WERI-Rb-1 (cell line): Measurements from ENCODE around the gene ACTRT2.

Experiments
- DNase-seq: peaks from one replicate; pipeline ENCODE4 v3.0.0-alpha.2; 2020
- H3K27ac ChIP-seq: fragments of 250-450 bp; sonication (Bioruptor Pico); 2 replicates; pipeline ENCODE4 v1.5.1; 2020; ENCODE audit warnings: mild to moderate bottlenecking, moderate library complexity
- H3K27me3 ChIP-seq: fragments of 250-450 bp; sonication (Bioruptor Pico); 2 replicates; pipeline ENCODE4 v1.5.1; 2021; ENCODE audit warnings: mild to moderate bottlenecking, low read depth, moderate library complexity; ENCODE audit not compliant: insufficient read depth, severe bottlenecking
- H3K36me3 ChIP-seq: fragments of 250-450 bp; sonication (Bioruptor Pico); 2 replicates; pipeline ENCODE4 v1.5.1; 2020; ENCODE audit warnings: mild to moderate bottlenecking, moderate library complexity
- H3K4me3 ChIP-seq: 2 replicates; pipeline ENCODE4 v1.5.1; 2011; ENCODE audit warnings: low read depth, mild to moderate bottlenecking, control low read depth, low read length
- H3K9me3 ChIP-seq: fragments of 250-450 bp; sonication (Bioruptor Pico); 2 replicates; pipeline ENCODE4 v1.5.1; 2021; ENCODE audit warnings: mild to moderate bottlenecking, moderate library complexity; ENCODE audit not compliant: severe bottlenecking
- TF ChIP-seq, protein P1 (sequence below): IDR thresholded peaks from 2 replicates; pipeline ENCODE4 v1.5.1; 2011; ENCODE audit warnings: low read depth, mild to moderate bottlenecking, control low read depth, inconsistent platforms, low read length

Gene ACTRT2

DNA sequence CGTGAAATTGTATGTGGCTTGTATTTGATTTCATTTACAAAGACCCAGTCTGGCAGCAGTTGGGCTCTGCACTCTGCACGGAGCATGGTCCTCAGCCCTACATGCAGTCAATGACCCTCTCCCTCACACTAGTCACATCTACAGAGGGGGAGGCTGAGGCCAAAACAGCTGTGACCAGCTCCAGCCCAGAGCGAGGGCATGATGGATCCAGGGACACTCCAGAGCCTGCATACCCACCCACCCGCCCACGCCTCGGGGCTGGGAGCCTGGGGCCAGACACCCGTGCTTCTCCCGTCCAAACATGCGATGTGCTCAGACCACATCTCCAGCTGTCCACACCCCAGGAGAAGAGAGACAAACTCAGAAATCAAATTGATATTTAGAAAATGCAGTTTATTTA is 33.8 kb downstream of the ACTRT2 start:
- TF ChIP-seq, protein P1, sequence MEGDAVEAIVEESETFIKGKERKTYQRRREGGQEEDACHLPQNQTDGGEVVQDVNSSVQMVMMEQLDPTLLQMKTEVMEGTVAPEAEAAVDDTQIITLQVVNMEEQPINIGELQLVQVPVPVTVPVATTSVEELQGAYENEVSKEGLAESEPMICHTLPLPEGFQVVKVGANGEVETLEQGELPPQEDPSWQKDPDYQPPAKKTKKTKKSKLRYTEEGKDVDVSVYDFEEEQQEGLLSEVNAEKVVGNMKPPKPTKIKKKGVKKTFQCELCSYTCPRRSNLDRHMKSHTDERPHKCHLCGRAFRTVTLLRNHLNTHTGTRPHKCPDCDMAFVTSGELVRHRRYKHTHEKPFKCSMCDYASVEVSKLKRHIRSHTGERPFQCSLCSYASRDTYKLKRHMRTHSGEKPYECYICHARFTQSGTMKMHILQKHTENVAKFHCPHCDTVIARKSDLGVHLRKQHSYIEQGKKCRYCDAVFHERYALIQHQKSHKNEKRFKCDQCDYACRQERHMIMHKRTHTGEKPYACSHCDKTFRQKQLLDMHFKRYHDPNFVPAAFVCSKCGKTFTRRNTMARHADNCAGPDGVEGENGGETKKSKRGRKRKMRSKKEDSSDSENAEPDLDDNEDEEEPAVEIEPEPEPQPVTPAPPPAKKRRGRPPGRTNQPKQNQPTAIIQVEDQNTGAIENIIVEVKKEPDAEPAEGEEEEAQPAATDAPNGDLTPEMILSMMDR, result no peak
- Histone ChIP-seq H3K9me3 (peaks cover 3% of the 10 kb centered on the region), H3K27me3 (no peaks in the 10 kb centered on the region), H3K27ac (no peak overlapping the region), H3K36me3 (no peaks in the 10 kb centered on the region), H3K4me3 (no peak overlapping the region)
- no peak for DNase-seq

DNA sequence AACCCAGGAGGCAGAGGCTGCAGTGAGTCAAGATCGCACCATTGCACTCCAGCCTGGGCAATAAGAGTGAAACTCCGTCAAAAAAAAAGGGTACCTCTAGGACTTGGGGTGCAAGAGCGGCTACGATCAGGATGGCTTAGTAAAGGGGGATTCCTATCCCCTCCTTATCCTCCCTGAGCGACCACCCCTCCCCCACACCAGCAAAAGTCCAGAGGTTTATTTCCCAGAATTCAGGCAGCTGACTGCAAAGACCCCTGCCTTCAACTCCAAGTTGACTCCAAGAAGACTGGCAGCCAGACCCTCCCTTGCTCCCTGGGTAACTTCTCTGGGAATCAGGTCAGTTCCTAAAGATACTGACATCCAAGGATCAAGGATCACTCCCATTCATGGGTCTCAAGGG is 35.4 kb downstream of the ACTRT2 start:
- Histone ChIP-seq H3K9me3 (peaks cover 3% of the 10 kb centered on the region), H3K36me3 (no peaks in the 10 kb centered on the region), H3K27me3 (no peaks in the 10 kb centered on the region), H3K4me3 (no peak overlapping the region), H3K27ac (no peak overlapping the region)
- no peak for DNase-seq
- TF ChIP-seq, protein P1, result no peak

DNA sequence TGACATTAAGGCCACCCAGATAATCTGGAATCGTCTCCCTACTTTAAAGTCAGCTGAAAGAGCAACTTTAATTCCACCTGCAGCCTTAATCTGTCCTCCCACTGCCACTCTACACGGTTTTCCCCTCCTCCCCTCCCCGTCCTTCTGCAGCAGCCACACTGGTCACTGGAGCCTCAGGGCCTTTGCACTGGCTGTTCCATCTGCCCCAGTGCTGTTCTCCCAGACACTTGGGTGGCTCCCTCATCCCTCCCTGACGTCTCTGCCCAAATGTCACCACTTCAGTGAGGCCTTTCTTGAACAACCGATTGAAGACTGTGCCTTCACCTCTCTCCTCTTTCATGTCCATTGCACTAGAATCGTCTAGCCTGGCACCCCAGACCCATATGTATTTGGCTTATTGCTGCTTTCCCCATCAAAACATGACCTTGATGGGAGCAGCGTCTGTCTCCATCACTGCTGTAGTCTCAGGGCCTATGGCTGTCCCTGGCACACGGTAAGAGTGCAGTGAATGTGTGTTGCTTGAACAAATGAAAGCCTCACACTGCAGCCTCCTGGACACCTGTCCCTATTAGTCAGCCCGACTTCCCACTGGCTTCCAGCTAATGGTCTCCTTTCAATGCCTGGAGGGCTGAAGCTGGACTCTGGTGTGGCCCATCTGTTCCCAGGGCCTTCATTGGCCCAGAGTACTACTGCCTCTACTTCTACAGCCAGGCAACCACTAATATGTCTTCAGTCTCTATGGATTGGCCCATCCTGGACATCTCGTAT is 37.2 kb downstream of the ACTRT2 start:
- Histone ChIP-seq H3K36me3 (no peaks in the 10 kb centered on the region), H3K27me3 (no peaks in the 10 kb centered on the region), H3K9me3 (no peaks in the 10 kb centered on the region), H3K27ac (no peak overlapping the region), H3K4me3 (no peak overlapping the region)
- TF ChIP-seq, protein P1, result no peak
- DNase-seq, result no peak

DNA sequence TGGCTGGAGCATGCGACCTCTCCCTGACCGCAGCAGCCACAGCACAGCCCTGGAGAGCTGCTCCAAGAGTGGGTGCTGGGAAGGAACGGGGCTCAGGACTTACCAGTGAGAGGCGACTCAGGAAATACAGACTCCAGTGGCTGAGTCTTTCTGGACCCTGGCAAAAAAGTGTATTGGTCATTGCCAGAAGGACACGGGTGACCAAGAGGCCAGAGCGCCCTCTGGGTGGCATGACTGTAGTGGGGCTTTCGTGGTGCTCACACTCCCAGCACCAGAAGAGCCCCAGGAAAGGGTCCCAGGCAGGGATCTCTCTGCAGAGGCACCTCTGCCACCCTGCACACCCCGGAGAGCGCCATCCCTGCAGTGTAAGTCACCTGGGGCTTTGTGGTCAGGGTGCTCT is 38.9 kb downstream of the ACTRT2 start:
- DNase-seq, result no peak
- Histone ChIP-seq H3K4me3 (no peak overlapping the region), H3K9me3 (no peaks in the 10 kb centered on the region), H3K27me3 (no peaks in the 10 kb centered on the region), H3K36me3 (no peaks in the 10 kb centered on the region), H3K27ac (no peak overlapping the region)
- TF ChIP-seq, protein P1, result peak; percentile 12; the same call in 1 of the 2 replicates

DNA sequence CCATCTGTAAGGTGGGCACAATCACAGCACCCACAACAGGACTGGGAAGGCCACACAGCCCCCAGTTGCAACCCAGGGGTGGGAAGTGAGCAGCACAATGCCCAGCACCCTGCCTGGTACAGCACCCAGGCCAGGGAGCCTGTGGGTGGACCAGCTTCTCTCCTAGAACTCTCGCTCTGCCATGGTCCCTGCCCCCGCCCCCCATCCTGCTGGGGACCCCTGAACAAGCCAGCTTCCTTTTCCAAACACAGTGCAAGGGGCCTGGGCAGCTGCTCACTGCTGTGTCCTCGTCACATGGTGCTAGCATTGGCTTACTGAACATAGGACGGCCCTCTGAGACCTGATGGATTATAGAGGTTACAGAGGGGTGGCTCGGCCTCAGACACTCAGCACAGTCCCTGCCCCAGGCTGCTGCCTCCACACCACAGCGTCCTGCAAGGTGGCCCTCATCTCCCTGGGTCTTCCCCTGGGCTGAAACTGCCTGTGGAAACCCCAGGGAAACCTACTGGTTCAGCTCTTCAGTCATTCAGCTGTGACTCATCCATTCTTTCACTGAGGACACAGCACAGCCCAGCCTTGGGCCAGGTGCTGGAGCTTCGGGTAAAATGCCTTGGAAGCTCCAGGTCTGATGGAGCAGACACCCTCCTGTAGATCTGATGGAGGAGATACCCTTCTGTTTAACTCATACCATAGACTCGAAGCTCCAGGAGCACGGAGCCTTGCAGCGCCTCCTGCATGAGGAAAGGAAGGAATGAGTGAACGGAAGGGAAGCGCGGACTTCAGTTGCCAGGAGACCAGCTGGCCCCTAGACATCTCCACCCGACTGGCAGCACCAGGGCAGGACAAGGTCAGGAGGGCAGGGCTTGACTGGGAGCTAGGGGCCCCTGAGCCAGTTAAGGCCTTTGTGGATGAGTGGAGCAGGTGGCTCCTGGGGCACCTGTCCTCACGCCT is 39.6 kb downstream of the ACTRT2 start:
- H3K27me3 ChIP-seq, result no peaks in the 10 kb centered on the region
- peak; percentile 7 for DNase-seq
- TF ChIP-seq, protein P1, result 0 out of 2 replicates have a peak, but pooled peaks have one; percentile 14
- H3K36me3 ChIP-seq, result no peaks in the 10 kb centered on the region
- H3K9me3 ChIP-seq, result no peaks in the 10 kb centered on the region
- H3K27ac ChIP-seq, result no peak overlapping the region
- H3K4me3 ChIP-seq, result no peak overlapping the region
